IMR-90 (cell line): ENCODE data around the gene ATP9B. TPM values are rescaled to one million over a fixed set of nuclear protein-coding genes. Genes with fewer than 3 reads are reported as not detected.

Source experiments
- ATAC-seq: fragments of 200-7000 bp; cut with Tn5 transposase; 2 replicates; pipeline ENCODE4 v1.9.1; 2020; ENCODE audit warnings: low read depth, mild to moderate bottlenecking, moderate library complexity
- BruUV-seq: library from RNA; stranded (reverse); fragments of 400-500 nt; replicated peaks from 2 replicates; lab custom pipeline; 2021; lab: Mats Ljungman, UMichigan
- CTCF ChIA-PET: fragments of 300-600 bp; formaldehyde crosslinking; extraction: SDS; loops from one replicate; lab custom pipeline; 2021; ENCODE audit warnings: antibody characterized with exemption; lab: Yijun Ruan, JAX
- POLR2A ChIA-PET: fragments of 300-600 bp; sonication (Branson Sonifier 250); formaldehyde crosslinking; loops from one replicate; lab custom pipeline; 2022; ENCODE audit warnings: antibody characterized with exemption; ENCODE audit not compliant: unreplicated experiment; lab: Charles Lee
- DNase-seq: peaks from one replicate; pipeline ENCODE4 v3.0.0; 2013
- H2AFZ ChIP-seq: replicated peaks from 2 replicates; pipeline ENCODE3; 2013; ENCODE audit warnings: low read length, mild to moderate bottlenecking; ENCODE audit not compliant: poor library complexity
- H2AK5ac ChIP-seq: 2 replicates; pipeline ENCODE4 v1.6.1; 2013; ENCODE audit warnings: low read depth, low read length, inconsistent platforms
- H2AK9ac ChIP-seq: replicated peaks from 2 replicates; pipeline ENCODE3; 2013; ENCODE audit warnings: mild to moderate bottlenecking, low read depth, low read length, moderate library complexity; ENCODE audit not compliant: poor library complexity
- H2BK120ac ChIP-seq: 2 replicates; pipeline ENCODE4 v1.6.1; 2013; ENCODE audit warnings: low read depth, low read length, inconsistent platforms
- H2BK15ac ChIP-seq: 3 replicates; pipeline ENCODE4 v1.6.1; 2013; ENCODE audit warnings: low read depth, low read length, inconsistent platforms
- H2BK20ac ChIP-seq: 2 replicates; pipeline ENCODE4 v1.6.1; 2013; ENCODE audit warnings: low read depth, mild to moderate bottlenecking, inconsistent platforms, low read length, moderate library complexity
- H2BK5ac ChIP-seq: 2 replicates; pipeline ENCODE4 v1.6.1; 2013; ENCODE audit warnings: mild to moderate bottlenecking, low read depth, low read length, inconsistent platforms; ENCODE audit not compliant: poor library complexity, severe bottlenecking
- H3K14ac ChIP-seq: replicated peaks from 2 replicates; pipeline ENCODE4 v1.6.1; 2013; ENCODE audit warnings: low read depth, low read length, inconsistent platforms
- H3K18ac ChIP-seq: 2 replicates; pipeline ENCODE4 v1.6.1; 2013; ENCODE audit warnings: low read depth, low read length, control low read depth
- H3K23ac ChIP-seq: 2 replicates; pipeline ENCODE4 v1.6.1; 2013; ENCODE audit warnings: low read depth, low read length, inconsistent platforms
- H3K27ac ChIP-seq: 2 replicates; pipeline ENCODE4 v1.5.1; 2013; ENCODE audit warnings: mild to moderate bottlenecking, control low read depth, low read length; ENCODE audit not compliant: insufficient read depth
- H3K27me3 ChIP-seq: 2 replicates; pipeline ENCODE4 v1.6.1; 2013; ENCODE audit warnings: low read length; ENCODE audit not compliant: control insufficient read depth, insufficient read depth
- H3K36me3 ChIP-seq: 2 replicates; pipeline ENCODE4 v1.6.1; 2013; ENCODE audit warnings: low read length, mixed read lengths; ENCODE audit not compliant: control insufficient read depth, insufficient read depth
- H3K4ac ChIP-seq: 2 replicates; pipeline ENCODE4 v1.6.1; 2013; ENCODE audit warnings: low read depth, low read length, inconsistent platforms
- H3K4me1 ChIP-seq: 2 replicates; pipeline ENCODE4 v1.6.1; 2013; ENCODE audit warnings: low read length, mixed read lengths; ENCODE audit not compliant: control insufficient read depth, insufficient read depth
- H3K4me2 ChIP-seq: 2 replicates; pipeline ENCODE4 v1.6.1; 2013; ENCODE audit warnings: low read depth, mild to moderate bottlenecking, control low read depth, low read length, moderate library complexity
- H3K4me3 ChIP-seq: 2 replicates; pipeline ENCODE4 v1.5.1; 2013; ENCODE audit warnings: low read depth, mild to moderate bottlenecking, control low read depth, low read length, moderate library complexity; ENCODE audit not compliant: insufficient read depth
- H3K56ac ChIP-seq: 2 replicates; pipeline ENCODE4 v1.6.1; 2013; ENCODE audit warnings: low read length, inconsistent platforms; ENCODE audit not compliant: insufficient read depth; ENCODE audit errors: extremely low read depth
- H3K79me1 ChIP-seq, 2 experiments: 2 replicates each; pipeline ENCODE4 v1.6.1; 2013; ENCODE audit warnings: low read length in 2 of 2, inconsistent platforms in 1 of 2, low read depth in 1 of 2
- H3K9ac ChIP-seq: 2 replicates; pipeline ENCODE4 v1.6.1; 2013; ENCODE audit warnings: low read depth, low read length, control low read depth
- H3K9me1 ChIP-seq: 2 replicates; pipeline ENCODE4 v1.6.1; 2013; ENCODE audit warnings: low read length, inconsistent platforms; ENCODE audit not compliant: insufficient read depth
- H3K9me3 ChIP-seq: 2 replicates; pipeline ENCODE4 v1.6.1; 2013; ENCODE audit warnings: low read length; ENCODE audit not compliant: control insufficient read depth, insufficient read depth
- H4K20me1 ChIP-seq: 2 replicates; pipeline ENCODE4 v1.6.1; 2013; ENCODE audit warnings: low read length, inconsistent platforms; ENCODE audit not compliant: insufficient read depth
- H4K5ac ChIP-seq: 2 replicates; pipeline ENCODE4 v1.6.1; 2013; ENCODE audit warnings: mild to moderate bottlenecking, low read depth, low read length, control low read depth
- H4K8ac ChIP-seq, 2 experiments: 2 replicates each; pipeline ENCODE4 v1.6.1; 2013; ENCODE audit warnings: low read depth in 2 of 2, low read length in 2 of 2, control low read depth in 1 of 2, inconsistent platforms in 1 of 2
- H4K91ac ChIP-seq: 2 replicates; pipeline ENCODE4 v1.6.1; 2013; ENCODE audit warnings: low read depth, low read length, inconsistent platforms; ENCODE audit not compliant: insufficient read depth
- CEBPB ChIP-seq: IDR thresholded peaks from 2 replicates; pipeline ENCODE4 v1.6.1; 2012; ENCODE audit warnings: low read depth, low read length, improper control_type of control experiment
- FOS ChIP-seq: fragments of 150-350 bp; IDR thresholded peaks from 2 replicates; pipeline ENCODE4 v1.6.1; 2016; ENCODE audit warnings: low read depth, low read length
- NFE2L2 ChIP-seq: fragments of 150-350 bp; IDR thresholded peaks from 2 replicates; pipeline ENCODE4 v1.6.1; 2016; ENCODE audit warnings: low read depth, mild to moderate bottlenecking, low read length
- RFX5 ChIP-seq: IDR thresholded peaks from 2 replicates; pipeline ENCODE4 v1.8.0; 2012; ENCODE audit warnings: low read depth, mild to moderate bottlenecking, low read length, moderate library complexity
- WGBS, 2 experiments: methylation state at CpG; one replicate each; pipeline versions ENCODE4 v1.1.5 to v1.1.7; 2013; ENCODE audit warnings: missing lambda C conversion rate in 2 of 2; ENCODE audit not compliant: insufficient read length in 1 of 2; ENCODE audit errors: extremely low coverage in 2 of 2; 5-methylcytosine and 5-hydroxymethylcytosine counted together
- dilution Hi-C: fragments of 300-500 bp; cut with HindIII; formaldehyde crosslinking; loops from one replicate; pipeline ENCODE4 v1.14.3; 2018; ENCODE audit warnings: low sequenced_read_pairs; ENCODE audit not compliant: unreplicated experiment
- in situ Hi-C: fragments of 300-500 bp; cut with MboI; formaldehyde crosslinking; loops from 3 replicates; pipeline ENCODE4 v1.14.3; 2019; ENCODE audit warnings: low sequenced_read_pairs, inconsistent platforms, mixed read lengths
- intact Hi-C: fragments of 100-400 bp; cut with micrococcal nuclease; formaldehyde crosslinking; loops from 2 replicates; pipeline ENCODE4 v1.10.0; 2022
- polyA plus RNA-seq, 3 experiments: library from polyadenylated mRNA; depleted of rRNA; stranded (reverse); fragments of >200 nt; gene quantifications; 2 replicates each; pipeline ENCODE4 v1.2.3, GENCODE V29; 2012; ENCODE audit warnings: low replicate concordance in 1 of 3
- total RNA-seq: library from RNA; depleted of rRNA; stranded (reverse); fragments of >200 nt; gene quantifications from 2 replicates; pipeline ENCODE4 v1.2.3, GENCODE V29; 2012

Gene ATP9B
- total and polyA plus RNA-seq, 2 of the 4 experiments (the other 2 are of a cell fraction), result 11.0 to 11.5 TPM

DNA sequence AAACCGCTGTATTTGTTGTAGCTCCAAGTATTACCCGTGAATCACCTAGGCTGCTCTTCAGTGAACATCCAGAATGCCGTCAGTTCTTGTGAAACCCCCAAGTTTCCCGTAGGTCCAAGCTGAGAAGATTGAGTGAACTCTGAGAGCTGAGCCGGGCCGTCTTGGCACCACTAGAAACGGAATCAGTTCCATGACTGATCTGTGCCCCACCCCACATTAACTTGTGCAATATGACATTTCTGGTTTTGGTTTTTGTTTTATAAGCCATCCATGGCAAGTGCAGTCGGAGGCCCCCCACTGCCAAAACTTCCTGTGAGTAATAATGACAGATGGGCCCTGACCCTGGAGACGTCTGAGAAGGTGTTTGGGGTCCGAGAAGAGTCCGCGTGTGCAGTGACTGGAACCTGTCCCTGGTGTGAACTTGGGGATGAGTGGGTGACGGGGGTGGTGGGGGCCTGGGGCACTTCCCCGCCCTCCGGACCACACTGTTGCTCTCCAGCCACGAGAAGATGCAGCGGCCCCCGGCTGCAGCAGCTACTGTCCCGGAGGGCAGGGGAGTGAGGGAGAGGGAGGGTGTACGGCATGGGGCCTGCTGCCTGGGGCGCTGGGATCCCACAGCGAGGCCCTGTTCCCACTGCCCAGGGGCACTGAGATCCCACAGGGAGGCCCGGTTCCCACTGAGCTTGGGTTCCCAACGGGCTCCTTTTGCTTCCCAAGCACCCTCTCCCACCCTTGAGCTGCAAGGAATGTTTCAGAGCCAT, 353.0 kb downstream of the ATP9B start:
- in situ Hi-C loops, result no loop called here
- H3K4me2 ChIP-seq, result no peak overlapping the region

More for the DNA sequence above, 353.0 kb downstream of the ATP9B start:
- H4K91ac ChIP-seq, result no peak overlapping the region
- no peak overlapping the region for H3K56ac ChIP-seq
- H3K4me3 ChIP-seq, result no peak overlapping the region
- H3K9me1 ChIP-seq, result no peaks in the 10 kb centered on the region
- no peak overlapping the region for H3K23ac ChIP-seq
- dilution Hi-C loops (no loop called here), intact Hi-C loops (no loop called here)
- no peak overlapping the region for H2AFZ ChIP-seq
- H3K27me3 ChIP-seq, result no peaks in the 10 kb centered on the region
- no peak overlapping the region for H2BK15ac ChIP-seq
- no peak overlapping the region for H3K27ac ChIP-seq
- H3K9me3 ChIP-seq, result no peaks in the 10 kb centered on the region
- no peaks in the 10 kb centered on the region; the same call in 1 of the 2 replicates for H3K4me1 ChIP-seq
- no peak overlapping the region for H3K9ac ChIP-seq
- H4K20me1 ChIP-seq, result no peaks in the 10 kb centered on the region
- TF ChIP-seq FOS (no peak), NFE2L2 (no peak), CEBPB (0 out of 2 replicates have a peak, but pooled peaks have one; percentile 17), RFX5 (no peak)
- no peak overlapping the region for H4K8ac ChIP-seq
- DNase-seq (peak; percentile 20), ATAC-seq (no peak)
- ChIA-PET CTCF (no interaction called here), POLR2A (no interaction called here)
- H2AK5ac ChIP-seq, result no peak overlapping the region
- H3K36me3 ChIP-seq, result peaks cover 4% of the 10 kb centered on the region; the same call in 1 of the 2 replicates
- no CpG with 5 or more reads among the region's 24 CpGs for WGBS, 2 experiments
- no peak overlapping the region for H2BK5ac ChIP-seq
- no peak overlapping the region for H3K4ac ChIP-seq
- H2BK120ac ChIP-seq, result no peak overlapping the region
- H2AK9ac ChIP-seq, result no peak overlapping the region
- no peak overlapping the region for H3K14ac ChIP-seq
- no TSS peak for BruUV-seq
- H2BK20ac ChIP-seq, result no peak overlapping the region
- H3K79me1 ChIP-seq, result no peaks in the 10 kb centered on the region
- no peak overlapping the region for H4K5ac ChIP-seq
- no peak overlapping the region for H3K18ac ChIP-seq
